MM.1S (cell line): ENCODE measurements around the gene ZNF501.

Experiments
- CTCF ChIP-seq: fragments of 300-600 bp; sonication (generic); IDR thresholded peaks from 2 replicates; pipeline ENCODE4 v1.5.1; 2016; ENCODE audit warnings: antibody characterized with exemption, low read length, mixed read lengths
- EZH2phosphoT487 ChIP-seq: fragments of 300-600 bp; sonication (generic); IDR thresholded peaks from 2 replicates; pipeline ENCODE4 v1.6.1; 2018; ENCODE audit warnings: antibody characterized with exemption, low read length

- TF ChIP-seq CTCF: no peak
- no peak for TF ChIP-seq EZH2phosphoT487
Observed at GRCh38 chr3:44771424-44772098, 42.1 kb downstream of the ZNF501 start.
